ENCODE results near the gene BMP7. TPM values are rescaled to one million over a fixed set of nuclear protein-coding genes. Genes with fewer than 3 reads are reported as not detected.

The BMP7 gene
- total and polyA plus RNA-seq, 2 donors (not counting 3 experiments of a cell fraction or from before 2014, with no cell fraction given) = not detected

GRCh38 chr20:57211908-57212533 is 54.4 kb downstream of the BMP7 start:
- H3K79me2 ChIP-seq (ENCODE audit: control insufficient read depth, insufficient read depth, low read length) = no peaks in the 10 kb centered on the region
- ChIA-PET CTCF (no interaction called here), POLR2A (no interaction called here)
- no peaks in the 10 kb centered on the region for H3K9me3 ChIP-seq (replicated peaks; ENCODE audit: control insufficient read depth, insufficient read depth, low read length)
- no peaks in the 10 kb centered on the region for H3K27me3 ChIP-seq (ENCODE audit: control insufficient read depth in 2 of 2, insufficient read depth in 2 of 2, low read length in 2 of 2)
- H3K36me3 ChIP-seq (ENCODE audit: control insufficient read depth in 2 of 2, extremely low read depth in 1 of 2, insufficient read depth in 2 of 2, low read length in 2 of 2) = no peaks in the 10 kb centered on the region
- H3K27ac ChIP-seq (ENCODE audit: insufficient read depth, low read depth, low read length) = no peak overlapping the region
- dilution Hi-C loops (cut with MboI; ENCODE audit: extremely low pct_ligation_motif_present, low sequenced_read_pairs) (no loop called here), intact Hi-C loops (cut with micrococcal nuclease) (no loop called here)
- H3K4me3 ChIP-seq (replicated peaks in 1 of 3; ENCODE audit: insufficient read depth in 1 of 3, low read depth in 1 of 3, low read length in 3 of 3) = no peak overlapping the region
- H3K9ac ChIP-seq (replicated peaks; ENCODE audit: extremely low read depth, insufficient read depth, low read length) = no peak overlapping the region
- no peak for DNase-seq (ENCODE audit: low read depth, low spot score)
- TF ChIP-seq CTCF (IDR thresholded peaks at IDR 0.05; ENCODE audit: extremely low read depth in 1 of 2, insufficient read depth in 1 of 2, low read depth in 1 of 2, low read length in 2 of 2) (no peak), FOS (IDR thresholded peaks at IDR 0.05; ENCODE audit: borderline replicate concordance, insufficient read depth, low read length) (no peak), MAX (IDR thresholded peaks at IDR 0.05; ENCODE audit: insufficient read depth, insufficient read length) (no peak)
- no peak overlapping the region for H3K4me2 ChIP-seq (ENCODE audit: insufficient read depth, low read length)
- H4K20me1 ChIP-seq (replicated peaks; ENCODE audit: control insufficient read depth, extremely low read depth, insufficient read depth, low read length) = no peaks in the 10 kb centered on the region
- BruUV-seq (replicated peaks) = no TSS peak
- no peak overlapping the region for H2AFZ ChIP-seq (ENCODE audit: low read depth, low read length)
- H3K4me1 ChIP-seq (ENCODE audit: control insufficient read depth, extremely low read depth, insufficient read depth, low read length) = no peaks in the 10 kb centered on the region
- H3K9me1 ChIP-seq (replicated peaks; ENCODE audit: control insufficient read depth, extremely low read depth, insufficient read depth, low read length) = no peaks in the 10 kb centered on the region
- no peak for FAIRE-seq

- Histone ChIP-seq H3K27me3 (ENCODE audit: control insufficient read depth in 2 of 2, insufficient read depth in 2 of 2, low read length in 2 of 2) (no peaks in the 10 kb centered on the region), H3K9me1 (replicated peaks; ENCODE audit: control insufficient read depth, extremely low read depth, insufficient read depth, low read length) (no peaks in the 10 kb centered on the region), H3K9me3 (replicated peaks; ENCODE audit: control insufficient read depth, insufficient read depth, low read length) (no peaks in the 10 kb centered on the region), H3K9ac (replicated peaks; ENCODE audit: extremely low read depth, insufficient read depth, low read length) (no peak overlapping the region), H3K27ac (ENCODE audit: insufficient read depth, low read depth, low read length) (no peak overlapping the region), H3K4me2 (ENCODE audit: insufficient read depth, low read length) (no peak overlapping the region), H3K4me3 (replicated peaks in 1 of 3; ENCODE audit: insufficient read depth in 1 of 3, low read depth in 1 of 3, low read length in 3 of 3) (no peak overlapping the region), H3K36me3 (ENCODE audit: control insufficient read depth in 2 of 2, extremely low read depth in 1 of 2, insufficient read depth in 2 of 2, low read length in 2 of 2) (no peaks in the 10 kb centered on the region), H2AFZ (ENCODE audit: low read depth, low read length) (no peak overlapping the region), H4K20me1 (replicated peaks; ENCODE audit: control insufficient read depth, extremely low read depth, insufficient read depth, low read length) (no peaks in the 10 kb centered on the region), H3K79me2 (ENCODE audit: control insufficient read depth, insufficient read depth, low read length) (no peaks in the 10 kb centered on the region), H3K4me1 (ENCODE audit: control insufficient read depth, extremely low read depth, insufficient read depth, low read length) (no peaks in the 10 kb centered on the region)
- POLR2A ChIA-PET = no interaction called here
- intact Hi-C loops (cut with micrococcal nuclease) = no loop called here
- DNase-seq (ENCODE audit: low read depth, low spot score) (no peak), FAIRE-seq (no peak)
- TF ChIP-seq JUN (IDR thresholded peaks at IDR 0.05; ENCODE audit: borderline replicate concordance, insufficient read depth, insufficient read length, low read depth) (no peak), MYC (IDR thresholded peaks at IDR 0.05; ENCODE audit: low read depth, low read length) (no peak), POLR2A (IDR thresholded peaks at IDR 0.05; ENCODE audit: low read depth, low read length) (no peak), POLR2AphosphoS5 (IDR thresholded peaks at IDR 0.05; ENCODE audit: insufficient read depth, low read depth, low read length) (no peak), FOS (IDR thresholded peaks at IDR 0.05; ENCODE audit: borderline replicate concordance, insufficient read depth, low read length) (no peak), EZH2 (IDR thresholded peaks at IDR 0.05; ENCODE audit: borderline replicate concordance, low read depth, low read length, severe bottlenecking) (no peak), MAX (IDR thresholded peaks at IDR 0.05; ENCODE audit: insufficient read depth, insufficient read length) (no peak), GATA2 (IDR thresholded peaks at IDR 0.05; ENCODE audit: insufficient read depth, insufficient read length, low read depth, low read length) (no peak), CTCF (IDR thresholded peaks at IDR 0.05; ENCODE audit: extremely low read depth in 1 of 2, insufficient read depth in 1 of 2, low read depth in 1 of 2, low read length in 2 of 2) (no peak)
- BruUV-seq (replicated peaks) = no TSS peak
- dilution Hi-C loops (cut with MboI; ENCODE audit: extremely low pct_ligation_motif_present, low sequenced_read_pairs) = no loop called here
- CTCF ChIA-PET = no interaction called here
These were observed 55.0 kb downstream of the BMP7 start for GRCh38 chr20:57211406-57211805.

All from endothelial cell of umbilical vein (primary cell).